ENCODE results near the gene FOXP1. TPM values are rescaled to one million over a fixed set of nuclear protein-coding genes. Genes with fewer than 3 reads are reported as not detected.

Gene FOXP1
- total and polyA plus RNA-seq, 2 of the 13 experiments (the other 11 are each of a cell fraction or from before 2014, with no cell fraction given), result 40.4 to 59.0 TPM

DNA sequence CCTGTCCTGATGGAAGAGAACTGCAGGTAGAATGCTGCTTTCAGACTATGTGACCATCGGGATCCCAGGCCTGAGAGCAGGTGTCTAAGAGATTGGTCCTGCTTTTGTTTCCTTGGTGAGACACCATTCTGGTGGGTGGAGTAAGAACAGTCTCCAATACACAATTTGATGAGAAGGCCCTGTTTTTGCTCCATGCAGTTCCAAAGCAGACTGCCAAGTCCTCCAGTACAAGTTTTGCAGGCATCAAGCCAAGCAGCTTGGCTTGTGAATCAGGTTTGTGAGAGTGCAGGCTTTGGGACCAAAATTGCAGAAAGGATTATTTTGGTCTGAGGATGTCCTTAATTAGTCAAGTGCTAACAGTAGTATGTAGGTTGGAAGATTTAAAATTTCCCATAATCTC, 381.6 kb downstream of the FOXP1 start:
- Histone ChIP-seq H3K9me3 (ENCODE audit: low read length) (no peaks in the 10 kb centered on the region), H3K36me3 (replicated peaks in 1 of 2; ENCODE audit: control insufficient read depth in 1 of 2, insufficient read depth in 2 of 2, low read length in 2 of 2) (0 out of 5 replicates have a peak, but pooled peaks cover 0 to 2% of the 10 kb centered on the region in 2 experiments), H3K9ac (ENCODE audit: insufficient read depth, low read depth, low read length) (no peak overlapping the region), H3K27ac (ENCODE audit: extremely low read length, insufficient read depth, low read length) (no peak overlapping the region), H3K79me2 (ENCODE audit: insufficient read depth, low read length) (peaks cover 31% of the 10 kb centered on the region), H4K20me1 (ENCODE audit: insufficient read depth, low read length) (no peaks in the 10 kb centered on the region), H3K4me2 (ENCODE audit: low read depth, low read length) (no peak overlapping the region), H3K27me3 (ENCODE audit: control insufficient read depth in 1 of 2, insufficient read depth in 2 of 2, low read length in 2 of 2) (no peaks in the 10 kb centered on the region), H3K4me3 (replicated peaks in 1 of 3; ENCODE audit: insufficient read depth in 1 of 3, low read depth in 2 of 3, low read length in 3 of 3) (no peak overlapping the region), H3K4me1 (ENCODE audit: insufficient read depth, low read length) (peaks cover 41% of the 10 kb centered on the region), H2AFZ (ENCODE audit: low read length) (no peak overlapping the region)
- intact Hi-C loops (cut with micrococcal nuclease; ENCODE audit: unreplicated experiment) (no loop called here), in situ Hi-C loops (cut with HindIII; ENCODE audit: extremely low pct_ligation_motif_present, low pct_unique_long_range_greater_than_20kb) (no loop called here)
- 83% methylated on average over 1 of the region's 1 CpG for WGBS (ENCODE audit: low lambda C conversion rate)
- no TSS peak for BruUV-seq (replicated peaks)
- FAIRE-seq (no peak), DNase-seq (ENCODE audit: low spot score) (no peak), ATAC-seq (no peak)
- ChIA-PET POLR2A (no interaction called here), CTCF (ENCODE audit: low intra/inter-chr PET ratio, low total read pairs) (no interaction called here)
- TF ChIP-seq TSC22D2 (CRISPR knock-in tag; IDR thresholded peaks at IDR 0.05; ENCODE audit: borderline replicate concordance), result no peak
- TF ChIP-seq TBL1XR1 (IDR thresholded peaks at IDR 0.05; ENCODE audit: borderline replicate concordance, low read length, partially characterized antibody), result no peak
- no peak for TF ChIP-seq PRMT3 (CRISPR knock-in tag; IDR thresholded peaks at IDR 0.05; ENCODE audit: borderline replicate concordance, low read depth)
- no peak for TF ChIP-seq ZNF501 (CRISPR knock-in tag; IDR thresholded peaks at IDR 0.05)
- no peak for TF ChIP-seq ZNF510 (CRISPR knock-in tag; IDR thresholded peaks at IDR 0.05; ENCODE audit: low read depth)
- TF ChIP-seq IRF2 (CRISPR knock-in tag; IDR thresholded peaks at IDR 0.05), result no peak
- no peak for TF ChIP-seq ZNF292 (CRISPR knock-in tag; IDR thresholded peaks at IDR 0.05; ENCODE audit: borderline replicate concordance, low read depth)
- no peak for TF ChIP-seq ZNF629 (CRISPR knock-in tag; conservative IDR thresholded peaks at IDR 0.05)
- TF ChIP-seq MXI1 (IDR thresholded peaks at IDR 0.05; ENCODE audit: borderline replicate concordance, low read depth, low read length), result no peak
- TF ChIP-seq ZNF546 (CRISPR knock-in tag; conservative IDR thresholded peaks at IDR 0.05), result no peak
- no peak for TF ChIP-seq WIZ (CRISPR knock-in tag; IDR thresholded peaks at IDR 0.05)
- TF ChIP-seq ZNF619 (CRISPR knock-in tag; IDR thresholded peaks at IDR 0.05), result no peak
- TF ChIP-seq KAT8 (CRISPR knock-in tag; IDR thresholded peaks at IDR 0.05), result no peak
- no peak for TF ChIP-seq ZBTB3 (CRISPR knock-in tag; IDR thresholded peaks at IDR 0.05; ENCODE audit: borderline replicate concordance, low read depth)
- TF ChIP-seq FOXJ3 (CRISPR knock-in tag; IDR thresholded peaks at IDR 0.05; ENCODE audit: borderline replicate concordance), result no peak
- no peak for TF ChIP-seq KLF9 (CRISPR knock-in tag; IDR thresholded peaks at IDR 0.05; ENCODE audit: low read depth)
- TF ChIP-seq, protein P1, sequence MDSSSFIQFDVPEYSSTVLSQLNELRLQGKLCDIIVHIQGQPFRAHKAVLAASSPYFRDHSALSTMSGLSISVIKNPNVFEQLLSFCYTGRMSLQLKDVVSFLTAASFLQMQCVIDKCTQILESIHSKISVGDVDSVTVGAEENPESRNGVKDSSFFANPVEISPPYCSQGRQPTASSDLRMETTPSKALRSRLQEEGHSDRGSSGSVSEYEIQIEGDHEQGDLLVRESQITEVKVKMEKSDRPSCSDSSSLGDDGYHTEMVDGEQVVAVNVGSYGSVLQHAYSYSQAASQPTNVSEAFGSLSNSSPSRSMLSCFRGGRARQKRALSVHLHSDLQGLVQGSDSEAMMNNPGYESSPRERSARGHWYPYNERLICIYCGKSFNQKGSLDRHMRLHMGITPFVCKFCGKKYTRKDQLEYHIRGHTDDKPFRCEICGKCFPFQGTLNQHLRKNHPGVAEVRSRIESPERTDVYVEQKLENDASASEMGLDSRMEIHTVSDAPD (CRISPR knock-in tag; IDR thresholded peaks at IDR 0.05), result no peak
- TF ChIP-seq SETDB1 (CRISPR knock-in tag; IDR thresholded peaks at IDR 0.05; ENCODE audit: borderline replicate concordance), result no peak
- TF ChIP-seq ZNF296 (CRISPR knock-in tag; conservative IDR thresholded peaks at IDR 0.05), result no peak
